Endothelial cell of umbilical vein (primary cell): ENCODE results near the gene CSNK1G2. TPM values are rescaled to one million over a fixed set of nuclear protein-coding genes. Genes with fewer than 3 reads are reported as not detected.

Experiments used
- BruUV-seq: library from RNA; stranded (reverse); fragments of 400-500 nt; replicated peaks from 2 replicates; lab custom pipeline; 2021; lab: Mats Ljungman, UMichigan
- CTCF ChIA-PET: fragments of 300-600, 350-600 bp; sonication (Branson Sonifier 250); formaldehyde crosslinking; loops from one replicate; lab custom pipeline; 2021; ENCODE audit warnings: antibody characterized with exemption, inconsistent platforms; lab: Charles Lee
- POLR2A ChIA-PET: fragments of 300-600, 350-600 bp; sonication (Branson Sonifier 250); formaldehyde crosslinking; loops from one replicate; lab custom pipeline; 2021; ENCODE audit warnings: antibody characterized with exemption, inconsistent platforms; lab: Charles Lee
- DNase-seq: peaks from one replicate; pipeline ENCODE4 v3.0.0-alpha.2; 2011; ENCODE audit warnings: low read depth, low spot score
- FAIRE-seq: peaks from 2 replicates; lab custom pipeline; 2011; peaks lifted over from hg19 to GRCh38; lab: Jason Lieb, UNC
- H2AFZ ChIP-seq: 2 replicates; pipeline ENCODE4 v1.6.0; 2012; ENCODE audit warnings: low read depth, low read length, control low read depth, inconsistent platforms
- H3K27ac ChIP-seq: 2 replicates; pipeline ENCODE4 v1.5.1; 2011; ENCODE audit warnings: low read depth, mild to moderate bottlenecking, control low read depth, low read length, moderate library complexity; ENCODE audit not compliant: insufficient read depth
- H3K27me3 ChIP-seq, 2 experiments: 2 replicates each; pipeline versions ENCODE4 v1.6.0 to v1.6.1; 2011; ENCODE audit warnings: low read length in 2 of 2, mixed read lengths in 1 of 2; ENCODE audit not compliant: control insufficient read depth in 2 of 2, insufficient read depth in 2 of 2
- H3K36me3 ChIP-seq, 2 experiments: 2 replicates in 1 of 2; 3 replicates in 1 of 2; pipeline ENCODE4 v1.5.1; 2011; ENCODE audit warnings: low read length in 2 of 2, mild to moderate bottlenecking in 1 of 2, moderate library complexity in 1 of 2; ENCODE audit not compliant: control insufficient read depth in 2 of 2, insufficient read depth in 2 of 2; ENCODE audit errors: extremely low read depth in 1 of 2
- H3K4me1 ChIP-seq: 3 replicates; pipeline ENCODE4 v1.5.1; 2011; ENCODE audit warnings: mild to moderate bottlenecking, low read length; ENCODE audit not compliant: control insufficient read depth, insufficient read depth; ENCODE audit errors: extremely low read depth
- H3K4me2 ChIP-seq: 2 replicates; pipeline ENCODE4 v1.6.1; 2011; ENCODE audit warnings: low read length, control low read depth, mixed read lengths; ENCODE audit not compliant: insufficient read depth
- H3K4me3 ChIP-seq, 3 experiments: fragments of 200-600 bp in 1 of 3; sonication (generic), shearing (Covaris generic) in 1 of 3; replicated peaks in 1 of 3; 2 replicates each; pipeline ENCODE4 v1.5.1; 2011 to 2016; ENCODE audit warnings: control low read depth in 3 of 3, low read length in 3 of 3, mild to moderate bottlenecking in 2 of 3, inconsistent platforms in 1 of 3, low read depth in 1 of 3, moderate library complexity in 1 of 3; ENCODE audit not compliant: insufficient read depth in 1 of 3
- H3K79me2 ChIP-seq: 2 replicates; pipeline ENCODE4 v1.6.0; 2012; ENCODE audit warnings: low read length, inconsistent platforms; ENCODE audit not compliant: control insufficient read depth, insufficient read depth
- H3K9ac ChIP-seq: replicated peaks from 2 replicates; pipeline ENCODE3; 2011; ENCODE audit warnings: low read length, control low read depth; ENCODE audit not compliant: insufficient read depth; ENCODE audit errors: extremely low read depth
- H3K9me1 ChIP-seq: replicated peaks from 3 replicates; pipeline ENCODE4 v1.6.0; 2011; ENCODE audit warnings: mild to moderate bottlenecking, low read length; ENCODE audit not compliant: control insufficient read depth, insufficient read depth; ENCODE audit errors: extremely low read depth
- H3K9me3 ChIP-seq: replicated peaks from 2 replicates; pipeline ENCODE4 v1.5.1; 2012; ENCODE audit warnings: low read length, inconsistent platforms; ENCODE audit not compliant: control insufficient read depth, insufficient read depth
- H4K20me1 ChIP-seq: replicated peaks from 2 replicates; pipeline ENCODE3; 2011; ENCODE audit warnings: mild to moderate bottlenecking, low read length; ENCODE audit not compliant: control insufficient read depth, insufficient read depth; ENCODE audit errors: extremely low read depth
- CTCF ChIP-seq, 2 donors: IDR thresholded peaks; 1 replicate in 1 of 2; 2 replicates in 1 of 2; pipeline ENCODE4 v1.5.1; 2011; ENCODE audit warnings: low read length in 2 of 2, mild to moderate bottlenecking in 2 of 2, moderate library complexity in 2 of 2, control low read depth in 1 of 2, inconsistent platforms in 1 of 2, low read depth in 1 of 2; ENCODE audit not compliant: insufficient read depth in 1 of 2; ENCODE audit errors: extremely low read depth in 1 of 2
- EZH2 ChIP-seq: IDR thresholded peaks from 2 replicates; pipeline ENCODE4 v1.6.1; 2012; ENCODE audit warnings: borderline replicate concordance, low read depth, mild to moderate bottlenecking, moderate library complexity, low read length, inconsistent platforms; ENCODE audit not compliant: severe bottlenecking
- FOS ChIP-seq: IDR thresholded peaks from 2 replicates; pipeline ENCODE4 v1.6.1; 2011; ENCODE audit warnings: mild to moderate bottlenecking, low read length, moderate library complexity, borderline replicate concordance; ENCODE audit not compliant: insufficient read depth
- GATA2 ChIP-seq: IDR thresholded peaks from 2 replicates; pipeline ENCODE4 v1.7.0; 2011; ENCODE audit warnings: low read depth, mild to moderate bottlenecking, moderate library complexity, mixed read lengths, low read length; ENCODE audit not compliant: insufficient read length, insufficient read depth
- JUN ChIP-seq: IDR thresholded peaks from 2 replicates; pipeline ENCODE4 v1.6.1; 2011; ENCODE audit warnings: borderline replicate concordance, low read depth; ENCODE audit not compliant: insufficient read length, insufficient read depth
- MAX ChIP-seq: IDR thresholded peaks from 2 replicates; pipeline ENCODE4 v1.6.1; 2011; ENCODE audit not compliant: insufficient read depth, insufficient read length
- MYC ChIP-seq: IDR thresholded peaks from one replicate; pipeline ENCODE4 v1.6.1; 2011; ENCODE audit warnings: mild to moderate bottlenecking, low read depth, low read length
- POLR2A ChIP-seq: IDR thresholded peaks from 2 replicates; pipeline ENCODE4 v1.6.1; 2012; ENCODE audit warnings: low read depth, mild to moderate bottlenecking, control low read depth, low read length
- POLR2AphosphoS5 ChIP-seq: IDR thresholded peaks from 2 replicates; pipeline ENCODE4 v1.6.1; 2012; ENCODE audit warnings: low read depth, mild to moderate bottlenecking, control low read depth, low read length, moderate library complexity; ENCODE audit not compliant: insufficient read depth
- dilution Hi-C: fragments of 300-500 bp; cut with MboI; formaldehyde crosslinking; loops from one replicate; pipeline ENCODE4 v1.15.0; 2019; ENCODE audit warnings: low sequenced_read_pairs; ENCODE audit not compliant: extremely low pct_ligation_motif_present
- intact Hi-C: fragments of 100-400 bp; cut with micrococcal nuclease; formaldehyde crosslinking; loops from one replicate; pipeline ENCODE4 v1.10.0; 2022
- polyA plus RNA-seq, 4 experiments: library from polyadenylated mRNA; depleted of rRNA in 3 of 4; stranded (reverse) in 3 of 4; unstranded in 1 of 4; fragments of >200 nt; gene quantifications; 2 replicates each; pipeline versions ENCODE4 v1.2.1 to v1.2.3, GENCODE V29; 2011 to 2012; ENCODE audit warnings: missing spikeins in 1 of 4
- total RNA-seq: library from RNA; stranded (reverse); gene quantifications from 2 replicates; pipeline ENCODE4 v1.2.3, GENCODE V29; 2021

The CSNK1G2 gene
- total and polyA plus RNA-seq, 2 donors (not counting 3 experiments of a cell fraction or from before 2014, with no cell fraction given) = 96.6 to 110 TPM

- no peaks in the 10 kb centered on the region for H3K27me3 ChIP-seq
- no peak overlapping the region for H2AFZ ChIP-seq
- H3K79me2 ChIP-seq = no peaks in the 10 kb centered on the region
- dilution Hi-C loops (no loop called here), intact Hi-C loops (loop anchor here (10.0 kb wide), 1 partner anchor 382 kb away; no protein-coding TSS in a partner anchor)
- peaks cover 4% of the 10 kb centered on the region for H3K4me1 ChIP-seq
- BruUV-seq = no TSS peak
- H4K20me1 ChIP-seq = no peaks in the 10 kb centered on the region
- no peak for DNase-seq
- ChIA-PET POLR2A (interaction anchor here (0.6 kb wide), 1 partner anchor 31 kb away, joined by 6 read pairs; no protein-coding TSS in a partner anchor), CTCF (interaction anchor here (1.1 to 1.3 kb wide), 2 partner anchors 68 to 138 kb away, joined by 3 to 4 read pairs; no protein-coding TSS in a partner anchor)
- no peak overlapping the region for H3K9ac ChIP-seq
- no peak overlapping the region for H3K4me3 ChIP-seq
- H3K4me2 ChIP-seq = no peak overlapping the region
- no peaks in the 10 kb centered on the region for H3K9me3 ChIP-seq
- no peak for TF ChIP-seq POLR2A
- no peak for TF ChIP-seq POLR2AphosphoS5
- TF ChIP-seq EZH2 = no peak
- TF ChIP-seq FOS = no peak
- TF ChIP-seq CTCF (IDR thresholded peaks at IDR 0.05; ENCODE audit: extremely low read depth in 1 of 2, insufficient read depth in 1 of 2, low read depth in 1 of 2, low read length in 2 of 2) = no peak
- no peak for TF ChIP-seq MYC
- TF ChIP-seq JUN = no peak
- no peak for TF ChIP-seq MAX
- no peak for TF ChIP-seq GATA2
- no peak for FAIRE-seq
- no peaks in the 10 kb centered on the region for H3K36me3 ChIP-seq
- H3K9me1 ChIP-seq = no peaks in the 10 kb centered on the region
- H3K27ac ChIP-seq = no peak overlapping the region
These were observed 8.6 kb upstream of the CSNK1G2 start for GRCh38 chr19:1932395-1932794.
